Measurements from ENCODE around the gene SHPK. TPM values are rescaled to one million over a fixed set of nuclear protein-coding genes. Genes with fewer than 3 reads are reported as not detected.
A peak's percentile ranks its signal among the peaks of the same experiment; 100 is the strongest.

Gene SHPK, protein sequence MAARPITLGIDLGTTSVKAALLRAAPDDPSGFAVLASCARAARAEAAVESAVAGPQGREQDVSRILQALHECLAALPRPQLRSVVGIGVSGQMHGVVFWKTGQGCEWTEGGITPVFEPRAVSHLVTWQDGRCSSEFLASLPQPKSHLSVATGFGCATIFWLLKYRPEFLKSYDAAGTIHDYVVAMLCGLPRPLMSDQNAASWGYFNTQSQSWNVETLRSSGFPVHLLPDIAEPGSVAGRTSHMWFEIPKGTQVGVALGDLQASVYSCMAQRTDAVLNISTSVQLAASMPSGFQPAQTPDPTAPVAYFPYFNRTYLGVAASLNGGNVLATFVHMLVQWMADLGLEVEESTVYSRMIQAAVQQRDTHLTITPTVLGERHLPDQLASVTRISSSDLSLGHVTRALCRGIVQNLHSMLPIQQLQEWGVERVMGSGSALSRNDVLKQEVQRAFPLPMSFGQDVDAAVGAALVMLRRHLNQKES
- 6.2 TPM for polyA plus RNA-seq (2013, experiment 1 of 2; ENCODE audit: insufficient read length)
- 6.6 TPM for polyA plus RNA-seq (2013, experiment 2 of 2; ENCODE audit: insufficient read length)

GRCh38 chr17:3636154-3636907 is at the start of gene SHPK, which contains the start of gene CTNS:
SHPK (minus strand) TSS chr17:3636250; CDS start chr17:3636219, 31 bp downstream.
CTNS (plus strand) TSS chr17:3636760; CDS start chr17:3640207, 3,447 bp downstream.
- DNase-seq, result peak; percentile 96

DNA sequence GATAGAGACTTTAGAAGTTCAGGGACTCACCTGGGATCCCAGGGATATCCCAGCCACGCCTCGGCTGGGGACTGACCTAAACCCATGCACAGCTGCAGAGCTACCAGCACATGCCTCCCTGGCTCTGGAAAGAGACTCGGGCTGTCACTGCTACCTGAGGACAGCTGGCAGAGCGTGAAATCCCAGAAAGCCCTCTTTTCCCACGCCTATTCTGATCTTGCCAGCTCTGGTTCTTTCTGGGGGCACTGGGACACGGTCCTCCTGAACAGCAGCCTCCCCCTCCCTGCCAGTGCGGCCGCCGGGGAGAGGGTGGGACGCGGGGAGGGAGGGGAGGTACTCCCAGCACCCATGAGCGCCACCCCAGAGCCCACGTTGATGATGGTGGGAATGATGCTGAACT is 49.1 kb upstream of the SHPK start:
- DNase-seq, result no peak

GRCh38 chr17:3683054-3683511 is 47.0 kb upstream of the SHPK start:
- no peak for DNase-seq

DNA sequence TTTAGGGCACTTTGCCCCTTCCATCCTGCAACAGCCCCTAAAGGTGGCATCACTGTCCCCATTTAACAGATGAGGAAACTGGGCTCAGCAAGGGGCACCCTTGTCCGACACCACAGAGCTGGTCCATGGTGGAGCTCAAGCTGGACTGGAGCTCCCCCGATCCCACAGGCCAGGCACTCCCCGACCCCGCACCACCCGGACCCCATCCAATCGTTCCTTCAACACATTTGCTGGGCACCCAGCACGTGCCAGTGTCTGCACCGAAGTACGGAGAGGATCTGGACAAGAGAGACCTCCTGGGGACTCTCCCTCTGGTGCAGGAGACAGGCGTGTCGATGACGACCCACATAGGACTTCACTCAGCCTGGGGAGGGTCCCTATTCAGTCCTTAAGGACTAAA is 46.0 kb upstream of the SHPK start:
- DNase-seq, result no peak

DNA sequence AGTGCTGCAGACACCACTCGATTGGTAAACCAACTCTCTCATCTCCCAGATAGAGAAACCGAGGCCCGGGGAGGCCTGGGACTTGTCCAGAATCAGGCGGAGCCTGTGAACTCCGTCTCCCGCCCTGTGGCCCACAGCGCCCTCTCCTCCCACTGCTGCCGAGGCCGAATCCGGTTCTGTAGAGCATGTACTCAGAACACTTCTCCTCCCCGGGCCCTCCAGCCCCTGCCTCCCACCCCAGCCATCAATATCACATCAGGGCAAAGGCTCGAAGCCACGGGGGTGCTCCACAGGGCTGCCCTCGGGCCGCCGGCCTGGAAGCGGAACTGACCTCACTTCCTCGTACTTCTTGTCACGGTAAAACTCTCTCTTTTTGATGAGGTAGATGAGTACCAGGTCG is 45.5 kb upstream of the SHPK start:
- DNase-seq, result no peak

DNA sequence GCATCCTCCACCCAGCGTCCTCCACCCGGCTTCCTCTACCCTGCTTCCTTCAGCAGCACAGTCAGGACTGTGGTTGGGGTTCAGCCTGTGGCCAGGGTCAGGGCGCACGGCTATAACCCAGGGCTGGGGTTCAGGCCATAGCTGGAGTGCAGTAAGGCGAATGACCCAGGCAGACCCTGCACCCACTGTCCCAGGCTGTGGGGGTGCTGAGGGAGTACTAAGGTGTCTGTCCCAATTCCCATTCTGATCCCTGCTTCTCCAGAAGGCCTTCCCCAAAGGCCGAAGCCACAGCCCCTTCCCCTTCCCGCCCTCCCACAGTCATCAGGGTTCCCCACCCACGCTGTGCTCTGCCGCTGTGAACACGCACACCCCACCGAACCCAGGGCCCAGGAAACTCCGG is 45.0 kb upstream of the SHPK start:
- no peak for DNase-seq

- DNase-seq, result no peak
Observed at GRCh38 chr17:3679531-3680126, 43.6 kb upstream of the SHPK start.

DNA sequence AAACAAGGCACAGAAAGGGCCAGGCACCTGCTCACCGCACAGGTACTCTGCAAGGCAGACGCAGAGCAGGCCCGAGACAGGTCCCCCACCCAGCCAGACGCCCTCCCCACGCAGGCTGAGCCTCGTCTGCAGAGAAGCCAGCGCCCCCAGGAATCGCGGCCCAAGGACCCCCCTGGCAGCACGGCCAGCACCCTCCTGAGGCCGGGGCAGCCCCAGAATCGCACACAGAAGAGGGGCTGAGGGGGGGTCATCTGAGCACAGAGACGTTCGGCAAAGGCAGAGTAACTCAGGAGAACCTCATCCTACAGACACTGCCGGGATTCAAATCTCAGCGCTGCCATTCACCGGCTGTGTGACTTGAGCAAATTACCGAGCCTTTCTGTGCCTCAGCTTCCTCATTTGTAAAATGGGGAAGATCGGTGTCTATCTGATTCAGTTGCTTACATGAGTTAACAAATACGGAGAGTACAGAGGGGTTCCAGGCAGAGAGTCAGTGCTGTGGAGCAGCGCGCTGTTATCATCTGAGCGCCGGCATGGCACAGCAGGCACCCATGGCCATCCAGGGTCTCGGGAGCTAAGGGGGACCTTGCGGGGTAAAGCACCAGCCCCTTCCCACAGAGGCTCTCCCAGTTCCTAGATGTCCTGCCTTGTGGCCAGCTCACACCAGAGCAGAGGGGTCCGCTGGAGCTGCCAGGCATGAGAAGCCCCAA is 42.9 kb upstream of the SHPK start:
- DNase-seq, result no peak

GRCh38 chr17:3678095-3678820 is 42.2 kb upstream of the SHPK start:
- no peak for DNase-seq

GRCh38 chr17:3675886-3676285 is 39.8 kb upstream of the SHPK start:
- DNase-seq, result no peak

GRCh38 chr17:3672571-3672970 is 36.5 kb upstream of the SHPK start:
- DNase-seq, result no peak

- DNase-seq, result no peak
Observed at GRCh38 chr17:3669548-3669947, 33.5 kb upstream of the SHPK start.

GRCh38 chr17:3669085-3669347 is 33.0 kb upstream of the SHPK start:
- DNase-seq, result no peak

DNA sequence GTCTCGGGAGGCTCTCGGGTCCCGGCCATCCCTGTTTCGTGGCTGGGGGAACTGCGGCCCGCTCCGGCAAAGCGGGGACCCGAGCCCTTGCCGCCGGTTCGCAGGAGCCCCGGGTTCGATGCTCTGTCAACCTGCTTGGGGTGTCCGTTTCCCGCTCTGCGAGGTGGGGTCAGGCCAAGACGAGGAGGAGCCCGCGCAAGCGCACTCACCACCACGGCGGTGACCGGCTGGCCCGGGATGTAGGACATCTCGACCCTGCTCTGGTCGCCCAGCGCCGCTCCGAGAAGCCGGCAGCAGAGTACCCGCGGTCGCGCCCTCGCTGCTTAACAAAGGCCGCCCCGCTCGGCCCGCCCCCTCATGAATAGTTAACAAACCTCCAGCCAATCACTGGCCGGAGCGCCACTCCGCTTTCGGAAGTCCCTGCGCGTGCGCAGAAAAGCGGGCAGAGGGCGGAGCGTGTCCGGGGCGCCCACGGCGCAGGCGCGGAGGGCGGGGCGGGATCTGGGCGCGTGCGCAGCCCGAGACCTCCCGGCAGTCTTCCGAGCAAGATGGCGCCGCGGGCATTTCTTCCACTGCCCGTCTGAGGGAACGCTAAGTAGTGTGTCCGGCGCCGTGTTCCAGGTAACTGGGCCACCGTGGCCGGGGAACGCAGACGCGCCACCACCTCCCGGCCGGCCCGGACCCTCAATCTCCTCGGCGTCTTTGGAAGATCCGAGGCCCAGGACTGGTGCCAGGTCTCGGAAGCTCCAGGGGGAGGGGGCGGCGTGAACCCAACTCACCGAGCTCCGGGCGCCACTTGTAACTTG is 32.4 kb upstream of the SHPK start, which contains the start of the genes EMC6 and TAX1BP3:
EMC6 (plus strand) TSS at position 534 of the 806 bp plus-strand sequence. CDS start 335 bp downstream, outside the sequence.
TAX1BP3 (minus strand) TSS at position 300 of the 806 bp plus-strand sequence; CDS start at position 248, 52 bp downstream.
- DNase-seq, result peak; percentile 97

DNA sequence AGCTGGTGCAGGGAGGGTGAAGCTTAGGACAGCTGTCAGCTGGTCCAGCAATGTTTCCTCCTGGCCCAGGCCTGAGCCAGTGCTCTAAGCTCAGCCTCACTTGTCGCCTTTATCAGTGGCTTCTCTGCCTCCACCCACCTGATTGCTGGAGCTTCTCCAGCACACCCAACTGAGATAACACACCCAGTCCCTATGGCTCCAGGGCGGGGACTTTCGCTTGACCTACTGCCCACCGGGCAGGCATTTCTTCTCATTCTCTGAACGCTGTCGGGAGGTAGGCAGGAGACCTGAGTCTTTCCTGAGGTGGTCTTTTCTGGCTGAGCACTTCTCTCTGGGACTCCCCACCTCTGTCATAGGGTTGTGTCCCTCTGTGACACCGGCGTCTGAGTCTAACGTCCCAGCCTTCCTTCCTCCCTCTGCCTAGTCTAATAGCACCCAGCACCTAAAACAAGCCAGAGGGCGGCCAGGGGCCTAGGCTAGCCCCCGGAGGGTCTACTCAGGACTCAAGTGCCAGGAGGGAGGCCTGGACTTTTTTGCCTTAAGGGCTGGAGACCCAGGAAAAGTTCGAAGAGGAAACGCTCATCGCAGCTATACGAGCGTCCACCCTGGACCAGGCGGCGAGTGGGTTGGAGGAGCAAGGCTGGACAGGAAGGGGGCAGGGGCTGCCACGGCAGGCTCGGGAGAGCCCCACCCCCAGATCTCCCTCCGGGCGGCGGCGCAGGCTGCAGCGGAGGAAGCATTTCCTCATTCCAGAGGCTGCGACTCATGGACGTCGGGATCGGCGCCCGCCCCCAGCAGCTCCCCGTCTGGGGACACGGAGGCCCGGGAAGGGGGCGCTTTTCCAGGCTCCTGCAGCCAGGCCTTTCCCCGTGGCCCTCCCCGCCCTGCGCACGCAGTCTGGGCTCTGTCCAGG is 31.6 kb upstream of the SHPK start:
- peak; percentile 95 for DNase-seq

DNA sequence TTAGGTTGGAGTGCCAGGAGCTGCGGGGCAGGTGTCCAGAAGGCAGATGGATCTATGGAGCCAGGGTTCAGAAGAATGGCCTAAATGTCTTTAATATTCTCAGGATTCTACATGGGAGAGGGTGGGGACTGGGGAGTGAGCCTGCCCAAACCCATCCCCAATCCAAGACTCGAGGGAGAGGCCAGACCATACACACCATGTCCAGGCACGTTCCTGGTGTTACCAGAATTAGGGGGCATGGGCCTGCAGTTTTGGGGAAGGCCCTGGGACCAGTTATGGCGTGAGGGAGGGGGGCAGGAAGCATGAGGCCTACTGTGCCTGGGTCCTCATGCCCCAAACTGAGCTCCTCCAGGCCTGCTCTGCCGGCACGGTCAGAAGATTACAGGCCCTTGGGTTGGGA is 30.5 kb upstream of the SHPK start:
- no peak for DNase-seq

DNA sequence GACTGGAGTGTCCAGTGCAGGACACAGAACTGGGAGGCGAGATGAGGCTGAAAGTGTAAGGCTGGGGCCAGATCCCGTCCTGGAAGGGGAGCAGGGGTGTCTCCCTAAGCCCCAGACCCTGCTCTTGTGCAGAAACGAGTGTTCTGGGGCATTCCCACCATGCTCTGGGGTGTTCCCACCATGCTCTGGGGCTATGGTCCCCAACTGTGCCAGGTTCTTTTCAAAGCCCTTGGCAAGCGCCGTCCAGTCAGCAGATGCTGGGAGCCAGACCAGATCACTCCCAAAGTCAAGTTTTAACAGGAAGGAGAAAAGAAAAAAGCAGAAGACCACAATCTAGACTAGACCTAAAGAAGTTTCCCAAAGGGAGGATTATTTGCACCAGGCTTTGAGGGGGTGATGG is 29.8 kb upstream of the SHPK start:
- no peak for DNase-seq

GRCh38 chr17:3663102-3664011 is 27.3 kb upstream of the SHPK start:
- no peak for DNase-seq
